ENCODE data around the gene NPY. TPM values are rescaled to one million over a fixed set of nuclear protein-coding genes. Genes with fewer than 3 reads are reported as not detected.

NPY gene
- total and polyA plus RNA-seq, 2 donors from 2014 or later: not detected

DNA sequence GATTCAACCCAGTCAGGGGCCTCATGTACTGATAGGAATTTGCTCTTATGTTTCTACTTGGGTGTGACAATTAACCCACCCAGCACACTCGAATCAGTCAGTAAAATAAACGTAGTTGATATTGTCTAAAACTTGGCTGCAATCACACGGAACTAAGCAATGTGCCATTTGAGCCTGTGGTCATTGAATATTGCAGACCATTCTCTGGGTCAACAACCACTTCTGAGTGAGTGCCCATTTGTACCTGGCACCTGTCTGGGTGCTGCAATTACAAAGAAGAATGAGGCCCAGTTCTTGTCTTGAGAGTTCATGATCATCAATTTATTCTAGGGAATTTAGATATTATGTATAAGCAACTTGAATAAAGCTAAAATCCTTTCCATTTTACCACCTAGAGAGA lies 29.8 kb downstream of the NPY start:
- H3K4me3 ChIP-seq (ENCODE audit: low read length in 3 of 3): no peak overlapping the region
- H3K27ac ChIP-seq (ENCODE audit: low read depth in 2 of 2, low read length in 2 of 2): no peak overlapping the region
- H3K9ac ChIP-seq (ENCODE audit: low read length in 3 of 3): no peak overlapping the region
- TF ChIP-seq, protein P1, sequence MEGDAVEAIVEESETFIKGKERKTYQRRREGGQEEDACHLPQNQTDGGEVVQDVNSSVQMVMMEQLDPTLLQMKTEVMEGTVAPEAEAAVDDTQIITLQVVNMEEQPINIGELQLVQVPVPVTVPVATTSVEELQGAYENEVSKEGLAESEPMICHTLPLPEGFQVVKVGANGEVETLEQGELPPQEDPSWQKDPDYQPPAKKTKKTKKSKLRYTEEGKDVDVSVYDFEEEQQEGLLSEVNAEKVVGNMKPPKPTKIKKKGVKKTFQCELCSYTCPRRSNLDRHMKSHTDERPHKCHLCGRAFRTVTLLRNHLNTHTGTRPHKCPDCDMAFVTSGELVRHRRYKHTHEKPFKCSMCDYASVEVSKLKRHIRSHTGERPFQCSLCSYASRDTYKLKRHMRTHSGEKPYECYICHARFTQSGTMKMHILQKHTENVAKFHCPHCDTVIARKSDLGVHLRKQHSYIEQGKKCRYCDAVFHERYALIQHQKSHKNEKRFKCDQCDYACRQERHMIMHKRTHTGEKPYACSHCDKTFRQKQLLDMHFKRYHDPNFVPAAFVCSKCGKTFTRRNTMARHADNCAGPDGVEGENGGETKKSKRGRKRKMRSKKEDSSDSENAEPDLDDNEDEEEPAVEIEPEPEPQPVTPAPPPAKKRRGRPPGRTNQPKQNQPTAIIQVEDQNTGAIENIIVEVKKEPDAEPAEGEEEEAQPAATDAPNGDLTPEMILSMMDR (IDR thresholded peaks at IDR 0.05; ENCODE audit: borderline replicate concordance, extremely low read depth, insufficient read depth): no peak
- FAIRE-seq: no peak
- no peaks in the 10 kb centered on the region for H3K36me3 ChIP-seq (ENCODE audit: control insufficient read depth in 2 of 3, insufficient read depth in 3 of 3, low read length in 3 of 3)
- no peaks in the 10 kb centered on the region for H3K27me3 ChIP-seq (ENCODE audit: control insufficient read depth, insufficient read depth, low read length)
- H3K9me3 ChIP-seq (ENCODE audit: control insufficient read depth in 2 of 3, insufficient read depth in 1 of 3, low read length in 3 of 3): no peaks in the 10 kb centered on the region
- no peak for DNase-seq
- no peaks in the 10 kb centered on the region for H3K4me1 ChIP-seq (ENCODE audit: control insufficient read depth in 2 of 3, insufficient read depth in 2 of 3, low read depth in 1 of 3, low read length in 3 of 3)
- intact Hi-C loops (cut with DNase I): no loop called here

DNA sequence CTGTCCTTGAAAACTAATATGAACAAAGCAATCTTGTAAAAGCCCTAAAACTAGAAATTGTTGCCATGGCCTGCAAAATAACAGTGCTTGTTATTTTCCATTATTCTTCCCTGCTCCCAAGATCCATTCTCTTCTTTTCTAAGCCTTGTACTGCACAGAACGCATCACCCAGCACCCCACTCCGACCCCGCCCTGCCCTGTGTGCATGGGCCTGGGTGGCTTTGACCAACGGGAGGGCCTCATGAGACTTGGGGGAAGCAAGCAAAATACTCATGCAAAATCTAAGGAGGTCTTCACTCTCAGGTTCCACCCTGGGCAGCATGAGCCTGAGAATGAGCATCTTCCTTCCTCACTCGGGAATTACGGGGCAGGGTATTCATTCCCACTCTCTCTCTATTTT lies 32.4 kb downstream of the NPY start:
- Histone ChIP-seq H3K9ac (ENCODE audit: low read length in 3 of 3) (no peak overlapping the region), H3K36me3 (ENCODE audit: control insufficient read depth in 2 of 3, insufficient read depth in 3 of 3, low read length in 3 of 3) (no peaks in the 10 kb centered on the region), H3K27me3 (ENCODE audit: control insufficient read depth, insufficient read depth, low read length) (no peaks in the 10 kb centered on the region), H3K4me3 (ENCODE audit: low read length in 3 of 3) (no peak overlapping the region), H3K9me3 (ENCODE audit: control insufficient read depth in 2 of 3, insufficient read depth in 1 of 3, low read length in 3 of 3) (no peaks in the 10 kb centered on the region), H3K27ac (ENCODE audit: low read depth in 2 of 2, low read length in 2 of 2) (no peak overlapping the region), H3K4me1 (ENCODE audit: control insufficient read depth in 2 of 3, insufficient read depth in 2 of 3, low read depth in 1 of 3, low read length in 3 of 3) (no peaks in the 10 kb centered on the region)
- intact Hi-C loops (cut with DNase I): no loop called here
- no peak for FAIRE-seq
- TF ChIP-seq, protein P1 (IDR thresholded peaks at IDR 0.05; ENCODE audit: borderline replicate concordance, extremely low read depth, insufficient read depth): no peak
- DNase-seq: no peak

DNA sequence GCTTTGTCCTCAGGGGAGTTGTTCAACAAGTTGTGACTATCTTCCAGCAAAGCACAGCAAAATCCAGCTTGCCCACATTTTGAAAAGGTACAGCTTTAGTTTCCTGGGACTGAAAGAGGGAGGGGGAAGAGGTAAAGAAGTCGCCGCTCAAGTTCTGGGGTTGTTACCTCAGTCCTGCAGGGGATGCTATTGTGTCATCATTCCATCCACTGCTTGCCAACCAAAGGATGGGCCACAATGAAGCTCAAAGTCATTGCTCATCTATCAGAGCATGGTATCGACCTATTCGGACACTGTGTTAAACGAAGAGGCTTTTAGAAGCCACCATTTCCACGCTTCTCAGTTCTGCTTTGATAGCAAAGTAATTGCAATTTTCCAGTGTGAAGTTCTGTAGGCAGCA lies 34.3 kb downstream of the NPY start:
- Histone ChIP-seq H3K27ac (ENCODE audit: low read depth in 2 of 2, low read length in 2 of 2) (no peak overlapping the region), H3K27me3 (ENCODE audit: control insufficient read depth, insufficient read depth, low read length) (no peaks in the 10 kb centered on the region), H3K9me3 (ENCODE audit: control insufficient read depth in 2 of 3, insufficient read depth in 1 of 3, low read length in 3 of 3) (no peaks in the 10 kb centered on the region), H3K4me1 (ENCODE audit: control insufficient read depth in 2 of 3, insufficient read depth in 2 of 3, low read depth in 1 of 3, low read length in 3 of 3) (no peaks in the 10 kb centered on the region), H3K4me3 (ENCODE audit: low read length in 3 of 3) (no peak overlapping the region), H3K9ac (ENCODE audit: low read length in 3 of 3) (no peak overlapping the region), H3K36me3 (ENCODE audit: control insufficient read depth in 2 of 3, insufficient read depth in 3 of 3, low read length in 3 of 3) (no peaks in the 10 kb centered on the region)
- intact Hi-C loops (cut with DNase I): no loop called here
- DNase-seq (peak in 1 of 5 donors; percentile 21), FAIRE-seq (no peak)
- TF ChIP-seq, protein P1 (IDR thresholded peaks at IDR 0.05; ENCODE audit: borderline replicate concordance, extremely low read depth, insufficient read depth): peak; percentile 5

DNA sequence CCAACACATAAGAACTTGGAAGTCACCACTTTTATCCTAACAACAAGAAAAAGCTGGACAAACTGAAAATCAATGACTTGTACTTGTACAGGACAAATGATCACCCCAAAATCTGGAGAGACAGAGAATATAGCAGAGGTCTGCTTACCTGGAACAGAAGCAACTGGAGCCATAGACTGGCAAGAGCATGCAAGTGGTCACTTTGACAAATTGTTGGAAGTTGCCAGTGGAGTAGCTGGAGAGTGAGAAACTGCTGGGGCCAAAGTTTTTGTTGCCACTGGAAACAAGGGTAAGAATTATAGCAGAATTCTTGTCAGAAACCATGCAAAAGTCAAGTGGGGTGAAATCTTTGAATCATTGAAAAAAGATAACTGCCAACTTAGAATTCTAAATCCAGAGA lies 35.2 kb downstream of the NPY start:
- intact Hi-C loops (cut with DNase I): no loop called here
- Histone ChIP-seq H3K9ac (ENCODE audit: low read length in 3 of 3) (no peak overlapping the region), H3K27ac (ENCODE audit: low read depth in 2 of 2, low read length in 2 of 2) (no peak overlapping the region), H3K36me3 (ENCODE audit: control insufficient read depth in 2 of 3, insufficient read depth in 3 of 3, low read length in 3 of 3) (no peaks in the 10 kb centered on the region), H3K9me3 (ENCODE audit: control insufficient read depth in 2 of 3, insufficient read depth in 1 of 3, low read length in 3 of 3) (no peaks in the 10 kb centered on the region), H3K4me1 (ENCODE audit: control insufficient read depth in 2 of 3, insufficient read depth in 2 of 3, low read depth in 1 of 3, low read length in 3 of 3) (no peaks in the 10 kb centered on the region), H3K4me3 (ENCODE audit: low read length in 3 of 3) (no peak overlapping the region), H3K27me3 (ENCODE audit: control insufficient read depth, insufficient read depth, low read length) (no peaks in the 10 kb centered on the region)
- TF ChIP-seq, protein P1 (IDR thresholded peaks at IDR 0.05; ENCODE audit: borderline replicate concordance, extremely low read depth, insufficient read depth): no peak
- FAIRE-seq: no peak
- no peak for DNase-seq
